HepG2 (cell line): ENCODE data around the gene ADI1. TPM values are rescaled to one million over a fixed set of nuclear protein-coding genes. Genes with fewer than 3 reads are reported as not detected.
A peak's percentile ranks its signal among the peaks of the same experiment; 100 is the strongest.

Experiments
- BRF2 ChIP-seq: sonication (generic); formaldehyde crosslinking; IDR thresholded peaks from 2 replicates; pipeline ENCODE4 v1.8.1; 2022; ENCODE audit warnings: mild to moderate bottlenecking, missing genetic modification reagents
- CHCHD3 ChIP-seq: sonication (generic); formaldehyde crosslinking; IDR thresholded peaks from 2 replicates; pipeline ENCODE4 v1.8.0; 2022; ENCODE audit warnings: mild to moderate bottlenecking, missing genetic modification reagents, moderate library complexity
- DR1 ChIP-seq: sonication (generic); formaldehyde crosslinking; IDR thresholded peaks from 2 replicates; pipeline ENCODE4 v1.8.0; 2021; ENCODE audit warnings: mild to moderate bottlenecking, missing genetic modification reagents, inconsistent platforms
- JARID2 ChIP-seq: sonication (generic); formaldehyde crosslinking; IDR thresholded peaks from 2 replicates; pipeline ENCODE4 v1.8.1; 2023; ENCODE audit warnings: missing genetic modification reagents, inconsistent platforms; ENCODE audit not compliant: insufficient replicate concordance
- KDM4B ChIP-seq: sonication (generic); formaldehyde crosslinking; IDR thresholded peaks from 2 replicates; pipeline ENCODE4 v1.4.0; 2020; ENCODE audit warnings: missing genetic modification reagents
- MTA3 ChIP-seq: sonication (generic); formaldehyde crosslinking; IDR thresholded peaks from 2 replicates; pipeline ENCODE4 v1.4.0; 2020; ENCODE audit warnings: missing genetic modification reagents
- NR2C2 ChIP-seq: sonication (generic); formaldehyde crosslinking; IDR thresholded peaks from 2 replicates; pipeline ENCODE4 v1.4.0; 2020; ENCODE audit warnings: missing genetic modification reagents, mild to moderate bottlenecking, moderate library complexity, borderline replicate concordance
- PAX8 ChIP-seq: sonication (generic); formaldehyde crosslinking; IDR thresholded peaks from 2 replicates; pipeline ENCODE4 v1.8.0; 2022; ENCODE audit warnings: mild to moderate bottlenecking, missing genetic modification reagents, borderline replicate concordance
- SIN3B ChIP-seq: fragments of 150-350 bp; IDR thresholded peaks from 2 replicates; pipeline ENCODE4 v1.6.1; 2014; ENCODE audit warnings: low read length
- SRSF1 ChIP-seq: fragments of 200-400 bp; formaldehyde crosslinking; optimal IDR thresholded peaks from 2 replicates; pipeline ENCODE3; 2017; ENCODE audit warnings: mild to moderate bottlenecking, low read depth, low read length, moderate library complexity
- ZMAT5 ChIP-seq: sonication (generic); formaldehyde crosslinking; IDR thresholded peaks from 2 replicates; pipeline ENCODE4 v1.5.0; 2020; ENCODE audit warnings: mild to moderate bottlenecking, low read depth, missing genetic modification reagents, borderline replicate concordance
- ZNF143 ChIP-seq: sonication (generic); formaldehyde crosslinking; IDR thresholded peaks from 2 replicates; pipeline ENCODE4 v1.4.0; 2020; ENCODE audit warnings: missing genetic modification reagents
- ZNF282 ChIP-seq: fragments of 450-650 bp; IDR thresholded peaks from 2 replicates; pipeline ENCODE4 v1.6.1; 2018; ENCODE audit not compliant: partially characterized antibody
- ZNF598 ChIP-seq: sonication (generic); formaldehyde crosslinking; IDR thresholded peaks from 2 replicates; pipeline ENCODE4 v1.5.1; 2020; ENCODE audit warnings: mild to moderate bottlenecking, missing genetic modification reagents, borderline replicate concordance
- ZNF670 ChIP-seq: sonication (generic); formaldehyde crosslinking; IDR thresholded peaks from 2 replicates; pipeline ENCODE4 v1.8.0; 2022; ENCODE audit warnings: mild to moderate bottlenecking, missing genetic modification reagents, borderline replicate concordance
- ZNF691 ChIP-seq: sonication (generic); formaldehyde crosslinking; IDR thresholded peaks from 2 replicates; pipeline ENCODE4 v1.4.0; 2020; ENCODE audit warnings: missing genetic modification reagents, low read depth, mild to moderate bottlenecking, borderline replicate concordance
- ZNF747 ChIP-seq: sonication (generic); formaldehyde crosslinking; IDR thresholded peaks from 2 replicates; pipeline ENCODE4 v1.8.1; 2023; ENCODE audit warnings: missing genetic modification reagents, mild to moderate bottlenecking, borderline replicate concordance
- ZNF816 ChIP-seq: sonication (generic); formaldehyde crosslinking; IDR thresholded peaks from 2 replicates; pipeline ENCODE4 v1.8.0; 2022; ENCODE audit warnings: missing genetic modification reagents, mild to moderate bottlenecking, borderline replicate concordance
- polyA plus RNA-seq, 8 experiments: library from polyadenylated mRNA; depleted of rRNA in 3 of 8; stranded (reverse) in 7 of 8; unstranded in 1 of 8; fragments of >200 nt; fragmentation: Illumina TruSeq in 4 of 8; extraction: Trizol in 4 of 8; gene quantifications; 2 replicates each; pipeline versions ENCODE4 v1.2.1 to v1.2.3, GENCODE V29; 2011 to 2016; ENCODE audit warnings: low read depth in 4 of 8, missing spikeins in 1 of 8, mixed read lengths in 1 of 8; ENCODE audit not compliant: insufficient read depth in 1 of 8
- total RNA-seq, 5 experiments: library from RNA; depleted of rRNA; stranded (reverse); fragments of >200 nt; fragmentation: Illumina TruSeq; extraction: Trizol; gene quantifications; 2 replicates each; pipeline ENCODE4 v1.2.3, GENCODE V29; 2016; ENCODE audit warnings: low read depth in 1 of 5
- TF ChIP-seq, protein P1 (sequence below): sonication (generic); formaldehyde crosslinking; IDR thresholded peaks from 2 replicates; pipeline ENCODE4 v1.4.0; 2020; ENCODE audit warnings: missing genetic modification reagents
- TF ChIP-seq, protein P2 (sequence below): sonication (generic); formaldehyde crosslinking; IDR thresholded peaks from 2 replicates; pipeline ENCODE4 v1.4.0; 2020; ENCODE audit warnings: mild to moderate bottlenecking, missing genetic modification reagents
- TF ChIP-seq, protein P3 (sequence below), 2 experiments: sonication (generic) in 1 of 2; formaldehyde crosslinking in 1 of 2; IDR thresholded peaks; 2 replicates each; pipeline versions ENCODE4 v1.4.0 to v1.6.1; 2018 to 2020; ENCODE audit warnings: missing genetic modification reagents in 2 of 2, borderline replicate concordance in 1 of 2, low read depth in 1 of 2, mild to moderate bottlenecking in 1 of 2, missing biosample characterization in 1 of 2

ADI1 gene
- total and polyA plus RNA-seq, 2 of the 13 experiments (the other 11 are each of a cell fraction or from before 2014, with no cell fraction given): 28.7 to 123 TPM

DNA sequence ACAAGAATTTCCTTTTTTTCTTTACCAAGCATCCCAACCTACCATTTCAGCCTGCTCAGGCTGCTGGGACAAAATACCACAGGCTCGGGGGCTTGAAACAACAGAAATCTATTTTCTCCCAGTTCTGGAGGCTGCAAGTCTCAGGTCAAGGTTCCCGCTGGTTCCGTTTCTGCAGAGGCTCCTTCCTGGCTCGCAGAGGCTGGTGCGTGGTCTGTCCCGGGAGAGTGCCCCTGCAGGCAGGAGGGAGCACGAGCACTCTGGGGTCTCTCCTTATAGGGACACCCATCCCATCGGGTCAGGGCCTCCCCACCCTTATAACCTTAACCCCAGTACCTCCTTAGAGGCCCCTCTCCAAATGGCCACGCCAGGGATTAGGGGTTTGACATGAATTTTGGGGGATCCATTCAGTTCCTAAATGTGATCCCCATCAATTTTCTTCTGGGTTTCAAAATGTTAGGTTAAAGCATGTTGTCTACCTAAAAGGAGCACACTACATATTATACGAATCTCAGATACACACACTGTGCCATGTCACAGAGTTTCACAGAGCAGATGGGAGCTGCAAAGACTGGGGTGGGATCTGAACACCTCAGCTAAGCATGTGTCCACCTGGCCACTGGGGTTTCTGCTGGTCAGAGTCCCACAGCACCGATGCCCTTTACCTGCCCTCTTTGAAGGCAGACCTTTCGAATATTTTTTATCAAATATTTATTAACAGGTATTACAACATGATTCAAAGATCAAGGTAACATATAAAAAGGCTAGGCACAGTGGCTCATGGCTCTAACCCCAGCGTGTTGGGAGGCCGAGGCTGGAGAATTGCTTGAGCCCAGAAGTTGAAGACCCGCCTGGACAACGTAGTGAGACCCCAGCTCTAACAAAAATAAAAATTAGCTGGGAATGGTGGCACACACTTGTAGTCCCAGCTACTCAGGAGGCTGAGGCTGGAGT lies 17.6 kb upstream of the ADI1 start (continued):
- TF ChIP-seq JARID2 (no peak), CHCHD3 (CRISPR knock-in tag) (no peak), SRSF1 (no peak), ZNF598 (0 out of 2 replicates have a peak, but pooled peaks have one; percentile 10), NR2C2 (CRISPR knock-in tag) (peak; percentile 66; the same call in 1 of the 2 replicates), ZMAT5 (CRISPR knock-in tag) (no peak), SIN3B (no peak), BRF2 (CRISPR knock-in tag) (no peak), ZNF747 (CRISPR knock-in tag) (peak; percentile 45; the same call in 1 of the 2 replicates), MTA3 (CRISPR knock-in tag) (no peak), ZNF282 (no peak), DR1 (CRISPR knock-in tag) (no peak), KDM4B (no peak), PAX8 (CRISPR knock-in tag) (no peak), ZNF691 (CRISPR knock-in tag) (0 out of 2 replicates have a peak, but pooled peaks have one; percentile 29), ZNF670 (no peak), ZNF816 (CRISPR knock-in tag) (no peak), ZNF143 (CRISPR knock-in tag) (no peak)
- TF ChIP-seq, protein P1, sequence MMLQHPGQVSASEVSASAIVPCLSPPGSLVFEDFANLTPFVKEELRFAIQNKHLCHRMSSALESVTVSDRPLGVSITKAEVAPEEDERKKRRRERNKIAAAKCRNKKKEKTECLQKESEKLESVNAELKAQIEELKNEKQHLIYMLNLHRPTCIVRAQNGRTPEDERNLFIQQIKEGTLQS: no peak
- TF ChIP-seq, protein P2, sequence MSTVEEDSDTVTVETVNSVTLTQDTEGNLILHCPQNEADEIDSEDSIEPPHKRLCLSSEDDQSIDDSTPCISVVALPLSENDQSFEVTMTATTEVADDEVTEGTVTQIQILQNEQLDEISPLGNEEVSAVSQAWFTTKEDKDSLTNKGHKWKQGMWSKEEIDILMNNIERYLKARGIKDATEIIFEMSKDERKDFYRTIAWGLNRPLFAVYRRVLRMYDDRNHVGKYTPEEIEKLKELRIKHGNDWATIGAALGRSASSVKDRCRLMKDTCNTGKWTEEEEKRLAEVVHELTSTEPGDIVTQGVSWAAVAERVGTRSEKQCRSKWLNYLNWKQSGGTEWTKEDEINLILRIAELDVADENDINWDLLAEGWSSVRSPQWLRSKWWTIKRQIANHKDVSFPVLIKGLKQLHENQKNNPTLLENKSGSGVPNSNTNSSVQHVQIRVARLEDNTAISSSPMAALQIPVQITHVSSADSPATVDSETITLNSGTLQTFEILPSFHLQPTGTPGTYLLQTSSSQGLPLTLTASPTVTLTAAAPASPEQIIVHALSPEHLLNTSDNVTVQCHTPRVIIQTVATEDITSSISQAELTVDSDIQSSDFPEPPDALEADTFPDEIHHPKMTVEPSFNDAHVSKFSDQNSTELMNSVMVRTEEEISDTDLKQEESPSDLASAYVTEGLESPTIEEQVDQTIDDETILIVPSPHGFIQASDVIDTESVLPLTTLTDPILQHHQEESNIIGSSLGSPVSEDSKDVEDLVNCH: no peak
- TF ChIP-seq, protein P3, sequence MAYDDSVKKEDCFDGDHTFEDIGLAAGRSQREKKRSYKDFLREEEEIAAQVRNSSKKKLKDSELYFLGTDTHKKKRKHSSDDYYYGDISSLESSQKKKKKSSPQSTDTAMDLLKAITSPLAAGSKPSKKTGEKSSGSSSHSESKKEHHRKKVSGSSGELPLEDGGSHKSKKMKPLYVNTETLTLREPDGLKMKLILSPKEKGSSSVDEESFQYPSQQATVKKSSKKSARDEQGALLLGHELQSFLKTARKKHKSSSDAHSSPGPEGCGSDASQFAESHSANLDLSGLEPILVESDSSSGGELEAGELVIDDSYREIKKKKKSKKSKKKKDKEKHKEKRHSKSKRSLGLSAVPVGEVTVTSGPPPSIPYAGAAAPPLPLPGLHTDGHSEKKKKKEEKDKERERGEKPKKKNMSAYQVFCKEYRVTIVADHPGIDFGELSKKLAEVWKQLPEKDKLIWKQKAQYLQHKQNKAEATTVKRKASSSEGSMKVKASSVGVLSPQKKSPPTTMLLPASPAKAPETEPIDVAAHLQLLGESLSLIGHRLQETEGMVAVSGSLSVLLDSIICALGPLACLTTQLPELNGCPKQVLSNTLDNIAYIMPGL (CRISPR knock-in tag; IDR thresholded peaks at IDR 0.05; ENCODE audit: borderline replicate concordance in 1 of 2, low read depth in 1 of 2): peak; percentile 91 to 94
